ENCODE measurements around the gene MRPL16. TPM values are rescaled to one million over a fixed set of nuclear protein-coding genes. Genes with fewer than 3 reads are reported as not detected.
"Not testable (repeated sequence)": the region's sequence is repeated elsewhere in the genome, so short reads cannot be mapped to it uniquely, and the experiment has no call there.

MRPL16 gene
- total RNA-seq, 1 experiment from 2014 or later = 66.0 TPM

DNA sequence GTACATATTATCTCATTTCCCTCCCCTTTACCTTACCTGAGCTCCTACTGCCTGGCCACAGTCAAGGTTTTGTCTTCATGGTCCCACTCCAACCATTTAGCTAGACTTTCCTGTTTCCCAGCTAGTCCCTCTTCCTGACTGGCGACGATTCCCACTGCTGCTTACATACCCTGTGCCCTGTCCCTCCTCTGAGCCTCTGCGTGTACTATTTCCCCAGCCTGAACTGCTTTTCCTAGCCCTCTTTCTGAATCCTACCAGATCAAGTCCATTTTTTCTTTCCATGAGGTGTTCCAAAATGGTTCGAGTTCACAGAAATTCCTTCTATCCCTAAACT, 23.4 kb downstream of the MRPL16 start:
- H3K9me3 ChIP-seq = no peaks in the 10 kb centered on the region
- ChIA-PET CTCF (no interaction called here), POLR2A (interaction anchor here (0.9 kb wide), 1 partner anchor 118 kb away, joined by 3 read pairs; the partner anchor contains the start of gene PATL1)
- H3K4me1 ChIP-seq = peaks cover 20% of the 10 kb centered on the region
- peaks cover 93% of the 10 kb centered on the region for H3K36me3 Mint-ChIP-seq (ENCODE audit: insufficient read depth, unreplicated experiment)
- H3K27me3 Mint-ChIP-seq (ENCODE audit: insufficient read depth, unreplicated experiment) = no peaks in the 10 kb centered on the region
- BruUV-seq (replicated peaks) = no TSS peak
- intact Hi-C loops (cut with micrococcal nuclease; ENCODE audit: unreplicated experiment) = loop anchor here (1.0 kb wide), 1 partner anchor 9 kb away; no protein-coding TSS in a partner anchor
- H3K4me1 Mint-ChIP-seq (ENCODE audit: low read depth, unreplicated experiment) = peaks cover 35% of the 10 kb centered on the region
- DNase-seq = no peak
- H3K27ac Mint-ChIP-seq (ENCODE audit: unreplicated experiment) = peak overlapping the region; percentile 39
- H3K9me3 Mint-ChIP-seq (ENCODE audit: unreplicated experiment) = no peaks in the 10 kb centered on the region
- no peak overlapping the region for H3K4me3 ChIP-seq (ENCODE audit: low read depth, low read length)
- peaks cover 14% of the 10 kb centered on the region; the same call in 1 of the 2 replicates for H3K36me3 ChIP-seq (ENCODE audit: control insufficient read depth, insufficient read depth, low read length)
- TF ChIP-seq, protein P1, sequence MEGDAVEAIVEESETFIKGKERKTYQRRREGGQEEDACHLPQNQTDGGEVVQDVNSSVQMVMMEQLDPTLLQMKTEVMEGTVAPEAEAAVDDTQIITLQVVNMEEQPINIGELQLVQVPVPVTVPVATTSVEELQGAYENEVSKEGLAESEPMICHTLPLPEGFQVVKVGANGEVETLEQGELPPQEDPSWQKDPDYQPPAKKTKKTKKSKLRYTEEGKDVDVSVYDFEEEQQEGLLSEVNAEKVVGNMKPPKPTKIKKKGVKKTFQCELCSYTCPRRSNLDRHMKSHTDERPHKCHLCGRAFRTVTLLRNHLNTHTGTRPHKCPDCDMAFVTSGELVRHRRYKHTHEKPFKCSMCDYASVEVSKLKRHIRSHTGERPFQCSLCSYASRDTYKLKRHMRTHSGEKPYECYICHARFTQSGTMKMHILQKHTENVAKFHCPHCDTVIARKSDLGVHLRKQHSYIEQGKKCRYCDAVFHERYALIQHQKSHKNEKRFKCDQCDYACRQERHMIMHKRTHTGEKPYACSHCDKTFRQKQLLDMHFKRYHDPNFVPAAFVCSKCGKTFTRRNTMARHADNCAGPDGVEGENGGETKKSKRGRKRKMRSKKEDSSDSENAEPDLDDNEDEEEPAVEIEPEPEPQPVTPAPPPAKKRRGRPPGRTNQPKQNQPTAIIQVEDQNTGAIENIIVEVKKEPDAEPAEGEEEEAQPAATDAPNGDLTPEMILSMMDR (IDR thresholded peaks at IDR 0.05; ENCODE audit: insufficient read depth in 1 of 2, low read depth in 1 of 2, low read length in 1 of 2, severe bottlenecking in 1 of 2, unreplicated experiment in 1 of 2) = no peak
- no peak overlapping the region for H3K4me3 Mint-ChIP-seq (ENCODE audit: unreplicated experiment)
- H3K27me3 ChIP-seq (replicated peaks; ENCODE audit: control insufficient read depth, insufficient read depth, low read length) = no peaks in the 10 kb centered on the region

DNA sequence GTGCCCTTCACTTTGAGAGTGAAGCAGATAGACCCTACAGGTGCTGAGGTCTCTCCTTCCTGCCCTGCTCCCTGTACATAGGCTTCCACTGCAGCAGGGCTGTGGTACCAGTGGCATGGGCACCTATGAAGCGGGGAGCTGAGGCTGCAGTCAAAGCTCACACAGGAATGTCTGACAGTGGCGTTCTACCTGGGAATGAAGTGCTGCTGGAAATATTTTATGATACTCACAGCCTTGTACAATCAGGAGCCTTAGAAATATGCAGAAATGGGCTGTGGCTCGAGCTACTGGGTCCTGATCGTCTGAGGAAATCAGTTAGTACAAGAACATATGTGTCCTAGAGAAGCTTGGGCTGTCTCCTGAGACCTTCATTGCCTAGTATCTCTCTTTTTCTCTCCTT, 24.8 kb downstream of the MRPL16 start:
- intact Hi-C loops (cut with micrococcal nuclease; ENCODE audit: unreplicated experiment) = no loop called here
- Mint-ChIP-seq H3K4me1 (ENCODE audit: low read depth, unreplicated experiment) (peaks cover 34% of the 10 kb centered on the region), H3K9me3 (ENCODE audit: unreplicated experiment) (no peaks in the 10 kb centered on the region), H3K27me3 (ENCODE audit: insufficient read depth, unreplicated experiment) (no peaks in the 10 kb centered on the region), H3K4me3 (ENCODE audit: unreplicated experiment) (no peak overlapping the region), H3K36me3 (ENCODE audit: insufficient read depth, unreplicated experiment) (peaks cover 92% of the 10 kb centered on the region), H3K27ac (ENCODE audit: unreplicated experiment) (peak overlapping the region; percentile 39)
- ChIA-PET POLR2A (interaction anchor here (0.6 kb wide), 1 partner anchor 121 kb away, joined by 6 read pairs; no protein-coding TSS in a partner anchor), CTCF (no interaction called here)
- Histone ChIP-seq H3K4me1 (peaks cover 20% of the 10 kb centered on the region), H3K9me3 (no peaks in the 10 kb centered on the region), H3K36me3 (ENCODE audit: control insufficient read depth, insufficient read depth, low read length) (peaks cover 11% of the 10 kb centered on the region), H3K27me3 (replicated peaks; ENCODE audit: control insufficient read depth, insufficient read depth, low read length) (no peaks in the 10 kb centered on the region), H3K4me3 (ENCODE audit: low read depth, low read length) (no peak overlapping the region)
- no TSS peak for BruUV-seq (replicated peaks)
- TF ChIP-seq, protein P1 (IDR thresholded peaks at IDR 0.05; ENCODE audit: insufficient read depth in 1 of 2, low read depth in 1 of 2, low read length in 1 of 2, severe bottlenecking in 1 of 2, unreplicated experiment in 1 of 2) = no peak
- no peak for DNase-seq

DNA sequence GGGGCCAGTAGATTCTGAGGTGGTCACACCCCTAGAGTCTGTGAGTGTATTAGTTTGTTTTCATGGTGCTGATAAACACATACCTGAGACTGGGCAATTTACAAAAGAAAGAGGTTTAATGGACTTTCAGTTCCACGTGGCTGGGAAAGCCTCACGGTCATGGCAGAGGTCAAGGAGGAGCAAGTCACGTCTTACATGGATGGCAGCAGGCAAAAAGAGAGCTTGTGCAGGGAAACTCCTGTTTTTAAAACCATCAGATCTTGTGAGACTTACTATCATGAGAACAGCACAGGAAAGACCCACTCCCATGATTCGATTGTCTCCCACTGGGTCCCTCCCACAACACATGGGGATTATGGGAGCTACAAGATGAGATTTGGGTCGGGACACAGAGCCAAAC, 26.1 kb downstream of the MRPL16 start:
- POLR2A ChIA-PET; H3K27me3 Mint-ChIP-seq (ENCODE audit: insufficient read depth, unreplicated experiment); H3K9me3 Mint-ChIP-seq (ENCODE audit: unreplicated experiment); H3K4me3 ChIP-seq (ENCODE audit: low read depth, low read length); intact Hi-C loops (cut with micrococcal nuclease; ENCODE audit: unreplicated experiment); H3K4me3 Mint-ChIP-seq (ENCODE audit: unreplicated experiment); H3K27me3 ChIP-seq (replicated peaks; ENCODE audit: control insufficient read depth, insufficient read depth, low read length); CTCF ChIA-PET; H3K9me3 ChIP-seq; DNase-seq; BruUV-seq (replicated peaks): not testable (repeated sequence)
- Mint-ChIP-seq H3K36me3 (ENCODE audit: insufficient read depth, unreplicated experiment) (peaks cover 92% of the 10 kb centered on the region), H3K4me1 (ENCODE audit: low read depth, unreplicated experiment) (peaks cover 46% of the 10 kb centered on the region), H3K27ac (ENCODE audit: unreplicated experiment) (peak overlapping the region; percentile 45)
- Histone ChIP-seq H3K36me3 (ENCODE audit: control insufficient read depth, insufficient read depth, low read length) (peaks cover 11% of the 10 kb centered on the region), H3K4me1 (peaks cover 20% of the 10 kb centered on the region)

DNA sequence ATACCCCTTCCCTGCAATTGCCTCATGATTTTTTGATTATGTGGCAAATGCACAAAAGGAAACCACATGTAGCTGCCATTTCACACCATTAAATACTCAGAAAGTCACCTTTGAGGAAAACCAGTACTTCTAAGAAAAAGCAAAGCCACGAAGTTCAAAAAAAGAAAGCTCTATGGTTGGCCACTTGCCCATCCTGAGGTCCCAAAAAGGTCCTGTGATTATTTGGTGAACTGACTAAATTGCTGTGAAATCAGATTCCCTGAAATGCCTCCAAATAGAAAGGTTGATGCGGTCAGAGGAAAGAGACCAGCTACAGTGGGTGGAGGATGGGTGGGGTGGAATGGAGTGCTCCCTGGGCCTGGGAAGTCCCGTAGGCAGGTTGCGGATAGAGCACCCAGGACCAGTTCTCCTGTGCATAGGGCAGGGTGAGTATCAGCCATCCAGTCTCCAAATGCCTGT, 26.9 kb downstream of the MRPL16 start:
- H3K4me1 ChIP-seq = peaks cover 28% of the 10 kb centered on the region
- H3K27me3 ChIP-seq (replicated peaks; ENCODE audit: control insufficient read depth, insufficient read depth, low read length) = no peaks in the 10 kb centered on the region
- ChIA-PET POLR2A (no interaction called here), CTCF (interaction anchor here (1.3 kb wide), 1 partner anchor 28 kb away, joined by 5 read pairs; the partner anchor contains the start of gene STX3)
- H3K36me3 ChIP-seq (ENCODE audit: control insufficient read depth, insufficient read depth, low read length) = peaks cover 11% of the 10 kb centered on the region
- H3K27me3 Mint-ChIP-seq (ENCODE audit: insufficient read depth, unreplicated experiment) = no peaks in the 10 kb centered on the region
- BruUV-seq (replicated peaks) = no TSS peak
- TF ChIP-seq, protein P1 (IDR thresholded peaks at IDR 0.05; ENCODE audit: insufficient read depth in 1 of 2, low read depth in 1 of 2, low read length in 1 of 2, severe bottlenecking in 1 of 2, unreplicated experiment in 1 of 2) = no peak
- H3K36me3 Mint-ChIP-seq (ENCODE audit: insufficient read depth, unreplicated experiment) = peaks cover 92% of the 10 kb centered on the region
- intact Hi-C loops (cut with micrococcal nuclease; ENCODE audit: unreplicated experiment) = no loop called here
- H3K9me3 Mint-ChIP-seq (ENCODE audit: unreplicated experiment) = no peaks in the 10 kb centered on the region
- H3K9me3 ChIP-seq = no peaks in the 10 kb centered on the region
- no peak for DNase-seq
- no peak overlapping the region for H3K27ac Mint-ChIP-seq (ENCODE audit: unreplicated experiment)
- peaks cover 48% of the 10 kb centered on the region for H3K4me1 Mint-ChIP-seq (ENCODE audit: low read depth, unreplicated experiment)
- H3K4me3 ChIP-seq (ENCODE audit: low read depth, low read length) = no peak overlapping the region
- no peak overlapping the region for H3K4me3 Mint-ChIP-seq (ENCODE audit: unreplicated experiment)

All from Caco-2 (cell line).